Endothelial cell of umbilical vein (primary cell): ENCODE results near the gene DAAM1. TPM values are rescaled to one million over a fixed set of nuclear protein-coding genes. Genes with fewer than 3 reads are reported as not detected.

Experiments used
- BruUV-seq: library from RNA; stranded (reverse); fragments of 400-500 nt; replicated peaks from 2 replicates; lab custom pipeline; 2021; lab: Mats Ljungman, UMichigan
- CTCF ChIA-PET: fragments of 300-600, 350-600 bp; sonication (Branson Sonifier 250); formaldehyde crosslinking; loops from one replicate; lab custom pipeline; 2021; ENCODE audit warnings: antibody characterized with exemption, inconsistent platforms; lab: Charles Lee
- POLR2A ChIA-PET: fragments of 300-600, 350-600 bp; sonication (Branson Sonifier 250); formaldehyde crosslinking; loops from one replicate; lab custom pipeline; 2021; ENCODE audit warnings: antibody characterized with exemption, inconsistent platforms; lab: Charles Lee
- DNase-seq: peaks from one replicate; pipeline ENCODE4 v3.0.0-alpha.2; 2011; ENCODE audit warnings: low read depth, low spot score
- FAIRE-seq: peaks from 2 replicates; lab custom pipeline; 2011; peaks lifted over from hg19 to GRCh38; lab: Jason Lieb, UNC
- H2AFZ ChIP-seq: 2 replicates; pipeline ENCODE4 v1.6.0; 2012; ENCODE audit warnings: low read depth, low read length, control low read depth, inconsistent platforms
- H3K27ac ChIP-seq: 2 replicates; pipeline ENCODE4 v1.5.1; 2011; ENCODE audit warnings: low read depth, mild to moderate bottlenecking, control low read depth, low read length, moderate library complexity; ENCODE audit not compliant: insufficient read depth
- H3K27me3 ChIP-seq, 2 experiments: 2 replicates each; pipeline versions ENCODE4 v1.6.0 to v1.6.1; 2011; ENCODE audit warnings: low read length in 2 of 2, mixed read lengths in 1 of 2; ENCODE audit not compliant: control insufficient read depth in 2 of 2, insufficient read depth in 2 of 2
- H3K36me3 ChIP-seq, 2 experiments: 2 replicates in 1 of 2; 3 replicates in 1 of 2; pipeline ENCODE4 v1.5.1; 2011; ENCODE audit warnings: low read length in 2 of 2, mild to moderate bottlenecking in 1 of 2, moderate library complexity in 1 of 2; ENCODE audit not compliant: control insufficient read depth in 2 of 2, insufficient read depth in 2 of 2; ENCODE audit errors: extremely low read depth in 1 of 2
- H3K4me1 ChIP-seq: 3 replicates; pipeline ENCODE4 v1.5.1; 2011; ENCODE audit warnings: mild to moderate bottlenecking, low read length; ENCODE audit not compliant: control insufficient read depth, insufficient read depth; ENCODE audit errors: extremely low read depth
- H3K4me2 ChIP-seq: 2 replicates; pipeline ENCODE4 v1.6.1; 2011; ENCODE audit warnings: low read length, control low read depth, mixed read lengths; ENCODE audit not compliant: insufficient read depth
- H3K4me3 ChIP-seq, 3 experiments: fragments of 200-600 bp in 1 of 3; sonication (generic), shearing (Covaris generic) in 1 of 3; replicated peaks in 1 of 3; 2 replicates each; pipeline ENCODE4 v1.5.1; 2011 to 2016; ENCODE audit warnings: control low read depth in 3 of 3, low read length in 3 of 3, mild to moderate bottlenecking in 2 of 3, inconsistent platforms in 1 of 3, low read depth in 1 of 3, moderate library complexity in 1 of 3; ENCODE audit not compliant: insufficient read depth in 1 of 3
- H3K79me2 ChIP-seq: 2 replicates; pipeline ENCODE4 v1.6.0; 2012; ENCODE audit warnings: low read length, inconsistent platforms; ENCODE audit not compliant: control insufficient read depth, insufficient read depth
- H3K9ac ChIP-seq: replicated peaks from 2 replicates; pipeline ENCODE3; 2011; ENCODE audit warnings: low read length, control low read depth; ENCODE audit not compliant: insufficient read depth; ENCODE audit errors: extremely low read depth
- H3K9me1 ChIP-seq: replicated peaks from 3 replicates; pipeline ENCODE4 v1.6.0; 2011; ENCODE audit warnings: mild to moderate bottlenecking, low read length; ENCODE audit not compliant: control insufficient read depth, insufficient read depth; ENCODE audit errors: extremely low read depth
- H3K9me3 ChIP-seq: replicated peaks from 2 replicates; pipeline ENCODE4 v1.5.1; 2012; ENCODE audit warnings: low read length, inconsistent platforms; ENCODE audit not compliant: control insufficient read depth, insufficient read depth
- H4K20me1 ChIP-seq: replicated peaks from 2 replicates; pipeline ENCODE3; 2011; ENCODE audit warnings: mild to moderate bottlenecking, low read length; ENCODE audit not compliant: control insufficient read depth, insufficient read depth; ENCODE audit errors: extremely low read depth
- EZH2 ChIP-seq: IDR thresholded peaks from 2 replicates; pipeline ENCODE4 v1.6.1; 2012; ENCODE audit warnings: borderline replicate concordance, low read depth, mild to moderate bottlenecking, moderate library complexity, low read length, inconsistent platforms; ENCODE audit not compliant: severe bottlenecking
- FOS ChIP-seq: IDR thresholded peaks from 2 replicates; pipeline ENCODE4 v1.6.1; 2011; ENCODE audit warnings: mild to moderate bottlenecking, low read length, moderate library complexity, borderline replicate concordance; ENCODE audit not compliant: insufficient read depth
- GATA2 ChIP-seq: IDR thresholded peaks from 2 replicates; pipeline ENCODE4 v1.7.0; 2011; ENCODE audit warnings: low read depth, mild to moderate bottlenecking, moderate library complexity, mixed read lengths, low read length; ENCODE audit not compliant: insufficient read length, insufficient read depth
- JUN ChIP-seq: IDR thresholded peaks from 2 replicates; pipeline ENCODE4 v1.6.1; 2011; ENCODE audit warnings: borderline replicate concordance, low read depth; ENCODE audit not compliant: insufficient read length, insufficient read depth
- MYC ChIP-seq: IDR thresholded peaks from one replicate; pipeline ENCODE4 v1.6.1; 2011; ENCODE audit warnings: mild to moderate bottlenecking, low read depth, low read length
- POLR2A ChIP-seq: IDR thresholded peaks from 2 replicates; pipeline ENCODE4 v1.6.1; 2012; ENCODE audit warnings: low read depth, mild to moderate bottlenecking, control low read depth, low read length
- POLR2AphosphoS5 ChIP-seq: IDR thresholded peaks from 2 replicates; pipeline ENCODE4 v1.6.1; 2012; ENCODE audit warnings: low read depth, mild to moderate bottlenecking, control low read depth, low read length, moderate library complexity; ENCODE audit not compliant: insufficient read depth
- dilution Hi-C: fragments of 300-500 bp; cut with MboI; formaldehyde crosslinking; loops from one replicate; pipeline ENCODE4 v1.15.0; 2019; ENCODE audit warnings: low sequenced_read_pairs; ENCODE audit not compliant: extremely low pct_ligation_motif_present
- intact Hi-C: fragments of 100-400 bp; cut with micrococcal nuclease; formaldehyde crosslinking; loops from one replicate; pipeline ENCODE4 v1.10.0; 2022
- polyA plus RNA-seq, 4 experiments: library from polyadenylated mRNA; depleted of rRNA in 3 of 4; stranded (reverse) in 3 of 4; unstranded in 1 of 4; fragments of >200 nt; gene quantifications; 2 replicates each; pipeline versions ENCODE4 v1.2.1 to v1.2.3, GENCODE V29; 2011 to 2012; ENCODE audit warnings: missing spikeins in 1 of 4
- total RNA-seq: library from RNA; stranded (reverse); gene quantifications from 2 replicates; pipeline ENCODE4 v1.2.3, GENCODE V29; 2021
- TF ChIP-seq, protein P1 (sequence below), 2 donors: IDR thresholded peaks; 1 replicate in 1 of 2; 2 replicates in 1 of 2; pipeline ENCODE4 v1.5.1; 2011; ENCODE audit warnings: low read length in 2 of 2, mild to moderate bottlenecking in 2 of 2, moderate library complexity in 2 of 2, control low read depth in 1 of 2, inconsistent platforms in 1 of 2, low read depth in 1 of 2; ENCODE audit not compliant: insufficient read depth in 1 of 2; ENCODE audit errors: extremely low read depth in 1 of 2
- TF ChIP-seq, protein P2 (sequence below): IDR thresholded peaks from 2 replicates; pipeline ENCODE4 v1.6.1; 2011; ENCODE audit not compliant: insufficient read depth, insufficient read length

The DAAM1 gene
- total and polyA plus RNA-seq, 2 donors (not counting 3 experiments of a cell fraction or from before 2014, with no cell fraction given): 10.2 to 25.3 TPM

DNA sequence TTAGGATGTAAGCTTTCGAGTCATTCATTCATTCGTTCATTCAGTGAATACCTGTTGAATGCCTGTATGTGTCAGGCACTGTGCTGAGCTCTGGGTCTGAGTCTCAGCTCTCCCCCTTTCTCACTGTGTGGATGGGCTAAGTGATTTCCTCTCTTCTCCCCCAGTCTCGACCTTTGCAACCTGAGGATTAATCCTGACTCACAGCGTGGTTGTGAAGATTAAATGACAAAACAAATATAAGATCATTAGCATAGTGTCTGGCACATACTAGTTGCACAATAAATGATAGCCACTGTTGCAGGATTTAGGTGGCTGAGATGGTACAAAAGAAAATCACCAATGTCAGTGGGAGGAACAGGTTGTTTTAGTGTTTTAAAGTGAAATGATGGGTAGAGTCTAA, 140.0 kb downstream of the DAAM1 start:
- POLR2A ChIA-PET: no interaction called here

DNA sequence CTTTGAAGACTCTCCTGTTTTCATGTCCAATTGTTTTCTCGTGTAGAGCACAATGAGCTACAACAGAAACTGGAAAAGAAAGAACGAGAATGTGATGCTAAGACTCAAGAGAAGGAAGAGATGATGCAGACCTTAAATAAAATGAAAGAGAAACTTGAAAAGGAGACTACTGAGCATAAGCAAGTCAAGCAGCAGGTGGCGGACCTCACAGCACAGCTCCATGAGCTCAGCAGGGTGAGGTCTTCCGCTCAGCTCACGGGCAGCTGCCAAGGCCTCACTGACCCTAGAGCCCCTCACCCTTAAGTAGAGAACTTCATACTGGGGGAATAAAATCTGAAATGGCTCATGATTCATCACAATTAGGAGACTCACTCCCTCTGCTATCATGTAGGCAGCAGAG, 142.0 kb downstream of the DAAM1 start:
- no peaks in the 10 kb centered on the region for H4K20me1 ChIP-seq
- H3K27ac ChIP-seq: no peak overlapping the region
- intact Hi-C loops: no loop called here
- H3K9me3 ChIP-seq: no peaks in the 10 kb centered on the region
- H3K79me2 ChIP-seq: no peaks in the 10 kb centered on the region
- no peak overlapping the region for H3K4me2 ChIP-seq
- ChIA-PET POLR2A (no interaction called here), CTCF (interaction anchor here (0.8 to 2.6 kb wide), 12 partner anchors 9 to 201 kb away, joined by 3 to 15 read pairs (median 4); no protein-coding TSS in a partner anchor)
- no peaks in the 10 kb centered on the region for H3K9me1 ChIP-seq
- no peak overlapping the region for H3K9ac ChIP-seq
- no peaks in the 10 kb centered on the region for H3K27me3 ChIP-seq
- FAIRE-seq (no peak), DNase-seq (no peak)
- H3K36me3 ChIP-seq: peaks cover 4 to 6% of the 10 kb centered on the region in 2 experiments
- no TSS peak for BruUV-seq
- dilution Hi-C loops: no loop called here
- H3K4me1 ChIP-seq: peaks cover 33% of the 10 kb centered on the region
- no peak overlapping the region for H2AFZ ChIP-seq
- no peak overlapping the region for H3K4me3 ChIP-seq
- TF ChIP-seq FOS (no peak), POLR2A (no peak), EZH2 (no peak), JUN (no peak), GATA2 (no peak), POLR2AphosphoS5 (no peak), MYC (no peak)
- TF ChIP-seq, protein P1, sequence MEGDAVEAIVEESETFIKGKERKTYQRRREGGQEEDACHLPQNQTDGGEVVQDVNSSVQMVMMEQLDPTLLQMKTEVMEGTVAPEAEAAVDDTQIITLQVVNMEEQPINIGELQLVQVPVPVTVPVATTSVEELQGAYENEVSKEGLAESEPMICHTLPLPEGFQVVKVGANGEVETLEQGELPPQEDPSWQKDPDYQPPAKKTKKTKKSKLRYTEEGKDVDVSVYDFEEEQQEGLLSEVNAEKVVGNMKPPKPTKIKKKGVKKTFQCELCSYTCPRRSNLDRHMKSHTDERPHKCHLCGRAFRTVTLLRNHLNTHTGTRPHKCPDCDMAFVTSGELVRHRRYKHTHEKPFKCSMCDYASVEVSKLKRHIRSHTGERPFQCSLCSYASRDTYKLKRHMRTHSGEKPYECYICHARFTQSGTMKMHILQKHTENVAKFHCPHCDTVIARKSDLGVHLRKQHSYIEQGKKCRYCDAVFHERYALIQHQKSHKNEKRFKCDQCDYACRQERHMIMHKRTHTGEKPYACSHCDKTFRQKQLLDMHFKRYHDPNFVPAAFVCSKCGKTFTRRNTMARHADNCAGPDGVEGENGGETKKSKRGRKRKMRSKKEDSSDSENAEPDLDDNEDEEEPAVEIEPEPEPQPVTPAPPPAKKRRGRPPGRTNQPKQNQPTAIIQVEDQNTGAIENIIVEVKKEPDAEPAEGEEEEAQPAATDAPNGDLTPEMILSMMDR (IDR thresholded peaks at IDR 0.05; ENCODE audit: extremely low read depth in 1 of 2, insufficient read depth in 1 of 2, low read depth in 1 of 2, low read length in 2 of 2): no peak
- TF ChIP-seq, protein P2, sequence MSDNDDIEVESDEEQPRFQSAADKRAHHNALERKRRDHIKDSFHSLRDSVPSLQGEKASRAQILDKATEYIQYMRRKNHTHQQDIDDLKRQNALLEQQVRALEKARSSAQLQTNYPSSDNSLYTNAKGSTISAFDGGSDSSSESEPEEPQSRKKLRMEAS: no peak

More for the DNA sequence above, 140.0 kb downstream of the DAAM1 start:
- H2AFZ ChIP-seq: no peak overlapping the region
- DNase-seq (no peak), FAIRE-seq (no peak)
- no peak for TF ChIP-seq POLR2AphosphoS5
- no peak for TF ChIP-seq EZH2
- TF ChIP-seq, protein P2: no peak
- no peaks in the 10 kb centered on the region for H3K9me3 ChIP-seq
- peaks cover 4 to 6% of the 10 kb centered on the region in 2 experiments for H3K36me3 ChIP-seq
- dilution Hi-C loops (no loop called here), intact Hi-C loops (no loop called here)
- no peak overlapping the region for H3K27ac ChIP-seq
- no peak overlapping the region for H3K4me2 ChIP-seq
- no peaks in the 10 kb centered on the region for H3K79me2 ChIP-seq
- BruUV-seq: no TSS peak
- H3K9ac ChIP-seq: no peak overlapping the region
- no peaks in the 10 kb centered on the region for H4K20me1 ChIP-seq
- no peaks in the 10 kb centered on the region for H3K27me3 ChIP-seq
- CTCF ChIA-PET: interaction anchor here (1.2 to 2.6 kb wide), 3 partner anchors 10 to 100 kb away, joined by 4 to 6 read pairs (median 4); no protein-coding TSS in a partner anchor
- peaks cover 13% of the 10 kb centered on the region for H3K4me1 ChIP-seq
- H3K4me3 ChIP-seq: no peak overlapping the region
- H3K9me1 ChIP-seq: no peaks in the 10 kb centered on the region
